Activated CD4-positive, alpha-beta T cell treated with anti-CD3 and anti-CD28 coated beads, Interleukin-2, Interleukin-6, amounts not matched to agents 100 ng/mL and 50 ng/mL, durations not matched to agents 16 hours and 8 hours (primary cell): ENCODE measurements around the gene TF.

ENCODE experiments used
- DNase-seq: peaks from one replicate; pipeline ENCODE4 v3.0.0-alpha.2; 2020

TF gene

GRCh38 chr3:133838296-133838789 lies 92.2 kb downstream of the TF start:
- DNase-seq, result no peak

GRCh38 chr3:133838916-133839800 lies 93.0 kb downstream of the TF start:
- no peak for DNase-seq

GRCh38 chr3:133840055-133840737 lies 94.0 kb downstream of the TF start:
- no peak for DNase-seq

- no peak for DNase-seq
Observed at GRCh38 chr3:133840767-133841166, 94.6 kb downstream of the TF start.

- DNase-seq, result no peak
Observed at GRCh38 chr3:133841196-133841595, 95.0 kb downstream of the TF start.

GRCh38 chr3:133842158-133842557 lies 96.0 kb downstream of the TF start:
- DNase-seq, result no peak

- no peak for DNase-seq
Observed at GRCh38 chr3:133843634-133844033, 97.4 kb downstream of the TF start.

GRCh38 chr3:133845127-133845526 lies 98.9 kb downstream of the TF start:
- DNase-seq, result no peak
